IPS-20b (cell line): ENCODE measurements around the gene MGAT4C.
"Not testable (repeated sequence)": the region's sequence is repeated elsewhere in the genome, so short reads cannot be mapped to it uniquely, and the experiment has no call there.

Experiments
- H3K27ac ChIP-seq: one replicate; pipeline ENCODE4 v1.5.1; 2013; ENCODE audit warnings: low read length
- H3K27me3 ChIP-seq: 2 replicates; pipeline ENCODE4 v1.6.1; 2013; ENCODE audit warnings: mild to moderate bottlenecking, low read length, inconsistent platforms; ENCODE audit not compliant: insufficient read depth
- H3K36me3 ChIP-seq: 2 replicates; pipeline ENCODE4 v1.6.1; 2013; ENCODE audit warnings: low read depth, mild to moderate bottlenecking, inconsistent platforms, low read length, moderate library complexity; ENCODE audit not compliant: insufficient read depth
- H3K4me1 ChIP-seq: 2 replicates; pipeline ENCODE4 v1.6.1; 2013; ENCODE audit warnings: mild to moderate bottlenecking, control low read depth, inconsistent platforms, low read length, moderate library complexity; ENCODE audit not compliant: insufficient read depth
- H3K4me3 ChIP-seq: 2 replicates; pipeline ENCODE4 v1.5.1; 2013; ENCODE audit warnings: mild to moderate bottlenecking, low read length, inconsistent platforms
- H3K9ac ChIP-seq: 2 replicates; pipeline ENCODE4 v1.6.1; 2013; ENCODE audit warnings: low read depth, mild to moderate bottlenecking, inconsistent platforms, low read length, moderate library complexity
- H3K9me3 ChIP-seq: 2 replicates; pipeline ENCODE4 v1.6.1; 2013; ENCODE audit warnings: mild to moderate bottlenecking, low read depth, low read length, inconsistent platforms; ENCODE audit not compliant: insufficient read depth

MGAT4C gene

DNA sequence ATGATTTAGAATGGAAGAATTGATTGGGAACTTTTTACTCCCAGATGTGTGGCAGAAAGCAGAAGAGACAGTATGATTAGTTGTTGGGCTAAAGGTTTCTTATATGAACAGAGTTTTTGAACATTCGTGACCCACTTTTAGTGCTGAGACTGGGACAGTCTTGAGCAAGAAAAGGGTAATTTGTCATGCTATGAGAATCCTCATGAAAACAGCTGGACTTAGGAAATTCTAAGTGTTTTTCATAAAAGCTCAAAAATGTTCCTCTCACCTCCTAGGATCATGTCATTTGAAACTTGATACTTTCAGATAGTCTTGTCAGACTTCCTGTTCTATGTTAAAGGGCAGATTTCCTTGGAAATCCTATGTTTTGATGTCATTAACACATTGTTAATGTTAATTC, 86.1 kb downstream of the MGAT4C start:
- Histone ChIP-seq H3K4me3 (no peak overlapping the region), H3K27me3 (no peaks in the 10 kb centered on the region), H3K27ac (no peak overlapping the region), H3K36me3 (no peaks in the 10 kb centered on the region), H3K9me3 (no peaks in the 10 kb centered on the region), H3K4me1 (no peaks in the 10 kb centered on the region), H3K9ac (no peak overlapping the region)

DNA sequence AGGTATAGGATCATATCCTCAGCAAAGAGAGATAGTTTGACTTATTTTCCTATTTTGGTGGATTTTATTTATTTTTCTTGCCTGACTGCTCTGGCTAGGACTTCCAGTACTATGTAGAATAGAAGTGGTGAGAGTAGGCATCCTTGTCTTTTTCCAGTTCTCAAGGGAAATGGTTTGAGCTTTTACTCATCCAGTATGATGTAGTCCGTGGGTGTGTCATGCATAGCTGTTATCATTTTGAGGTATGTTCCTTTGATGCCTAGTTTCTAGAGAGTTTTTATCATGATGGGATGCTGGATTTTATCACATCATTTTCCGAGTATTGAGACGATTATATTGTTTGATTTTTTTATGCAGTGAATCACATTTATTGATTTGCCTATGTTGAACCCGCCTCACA, 97.2 kb downstream of the MGAT4C start:
- no peaks in the 10 kb centered on the region for H3K36me3 ChIP-seq
- H3K9me3 ChIP-seq = no peaks in the 10 kb centered on the region
- no peaks in the 10 kb centered on the region for H3K27me3 ChIP-seq
- H3K27ac ChIP-seq = no peak overlapping the region
- no peaks in the 10 kb centered on the region for H3K4me1 ChIP-seq
- H3K4me3 ChIP-seq = no peak overlapping the region
- no peak overlapping the region for H3K9ac ChIP-seq

DNA sequence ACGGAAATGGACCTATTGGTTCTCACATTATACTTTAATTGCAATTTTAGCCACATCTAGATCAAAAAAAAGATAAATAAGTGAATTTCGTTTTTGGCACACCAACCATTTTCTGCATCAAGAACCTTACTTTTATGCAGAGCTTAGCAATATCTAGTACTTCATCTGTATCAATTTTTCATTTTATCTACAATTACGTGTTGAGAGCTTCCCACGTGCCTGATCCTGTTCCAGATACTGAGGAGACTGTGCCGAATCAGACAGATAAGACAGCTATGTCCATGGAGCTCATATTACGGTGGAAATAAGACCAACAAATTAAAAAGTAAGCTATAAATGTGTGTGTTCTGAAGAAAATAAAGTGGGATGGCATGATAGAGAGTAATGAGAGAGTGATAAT, 101.6 kb downstream of the MGAT4C start:
- H3K27me3 ChIP-seq = no peaks in the 10 kb centered on the region
- H3K9me3 ChIP-seq = no peaks in the 10 kb centered on the region
- H3K4me1 ChIP-seq = no peaks in the 10 kb centered on the region
- H3K27ac ChIP-seq = no peak overlapping the region
- H3K9ac ChIP-seq = no peak overlapping the region
- H3K4me3 ChIP-seq = no peak overlapping the region
- H3K36me3 ChIP-seq = no peaks in the 10 kb centered on the region

DNA sequence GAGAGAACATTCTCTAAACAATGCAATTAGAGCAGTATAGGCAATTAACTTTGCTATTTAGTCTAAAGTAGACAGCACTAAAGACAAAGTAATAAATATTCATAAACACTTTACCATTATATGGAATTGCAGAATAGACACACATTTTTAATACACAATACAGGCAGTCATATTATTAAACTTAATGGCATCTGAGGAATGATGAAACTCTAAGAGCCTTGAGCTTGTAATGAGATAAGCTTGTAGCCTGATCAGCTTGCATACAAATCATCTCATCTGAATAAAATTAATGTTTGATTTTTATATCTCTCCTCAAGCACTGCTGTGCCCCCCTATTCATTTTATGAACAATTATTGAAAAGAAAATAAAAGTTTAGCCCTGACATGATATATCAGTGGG, 107.6 kb downstream of the MGAT4C start:
- Histone ChIP-seq H3K36me3 (no peaks in the 10 kb centered on the region), H3K27ac (no peak overlapping the region), H3K27me3 (no peaks in the 10 kb centered on the region), H3K9me3 (no peaks in the 10 kb centered on the region), H3K4me1 (peaks cover 16% of the 10 kb centered on the region; the same call in 1 of the 2 replicates), H3K9ac (no peak overlapping the region), H3K4me3 (no peak overlapping the region)

DNA sequence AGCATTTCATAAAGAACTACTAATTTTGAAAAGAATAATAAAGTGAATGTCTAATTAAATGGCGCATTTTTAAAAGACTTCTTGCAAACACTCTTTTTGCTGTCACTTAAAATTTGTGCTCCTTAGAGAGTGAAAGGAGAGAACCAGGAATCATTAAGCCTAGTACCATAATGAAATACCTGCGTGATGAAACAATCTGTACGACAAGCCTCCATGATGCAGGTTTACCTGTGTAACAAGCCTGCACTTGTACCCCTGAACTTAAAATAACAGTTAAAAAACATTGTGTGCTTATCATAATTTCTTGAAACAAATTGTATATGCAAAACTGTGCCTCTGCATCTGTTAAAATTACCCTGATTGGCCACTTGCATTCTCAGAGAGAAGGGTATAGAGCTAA, 108.1 kb downstream of the MGAT4C start:
- H3K9me3 ChIP-seq = no peaks in the 10 kb centered on the region
- H3K4me3 ChIP-seq = no peak overlapping the region
- no peak overlapping the region for H3K9ac ChIP-seq

DNA sequence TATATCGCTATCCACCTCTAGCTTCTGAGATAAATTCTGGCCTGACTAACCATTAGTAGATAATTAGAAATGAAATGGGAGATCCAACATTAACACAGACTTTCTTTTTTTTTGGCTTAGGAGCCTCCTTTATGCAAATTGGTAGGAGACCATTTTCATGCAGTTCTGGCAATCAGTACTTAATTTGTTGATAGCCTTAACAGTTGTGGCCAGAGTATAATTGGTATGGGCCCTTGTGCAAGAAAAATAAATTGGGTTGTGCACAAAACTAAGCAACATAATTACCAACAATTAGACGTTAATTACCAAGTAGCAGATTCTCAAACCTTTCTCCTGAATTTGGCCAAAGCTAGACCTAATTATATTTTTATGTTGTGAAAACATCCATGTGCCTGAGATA, 111.0 kb downstream of the MGAT4C start:
- no peaks in the 10 kb centered on the region for H3K9me3 ChIP-seq

More for the DNA sequence above, 108.1 kb downstream of the MGAT4C start:
- Histone ChIP-seq H3K27ac (no peak overlapping the region), H3K36me3 (no peaks in the 10 kb centered on the region), H3K4me1 (peaks cover 16% of the 10 kb centered on the region; the same call in 1 of the 2 replicates), H3K27me3 (no peaks in the 10 kb centered on the region)

DNA sequence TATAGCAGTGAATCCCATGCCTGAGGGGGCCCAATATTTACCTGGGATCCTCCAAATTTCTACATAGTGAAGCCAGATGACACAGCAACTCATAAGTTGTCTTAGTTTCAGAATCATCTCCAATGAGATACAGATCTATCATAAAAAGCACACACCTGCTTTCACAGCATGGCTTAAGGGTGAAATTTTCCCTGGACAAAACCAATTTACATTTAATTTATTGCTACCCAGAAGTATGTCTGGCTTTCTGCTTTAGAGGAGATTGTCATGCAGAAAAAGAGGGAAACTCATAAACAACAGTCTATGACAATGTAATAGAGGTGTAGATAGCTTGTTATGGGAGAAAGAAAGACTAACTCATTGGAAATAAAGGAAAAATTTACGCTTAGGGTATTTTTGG, 113.0 kb downstream of the MGAT4C start:
- Histone ChIP-seq H3K4me1 (peaks cover 16% of the 10 kb centered on the region; the same call in 1 of the 2 replicates), H3K27ac (no peak overlapping the region), H3K9ac (no peak overlapping the region), H3K4me3 (no peak overlapping the region), H3K27me3 (no peaks in the 10 kb centered on the region), H3K36me3 (no peaks in the 10 kb centered on the region), H3K9me3 (no peaks in the 10 kb centered on the region)

More for the DNA sequence above, 111.0 kb downstream of the MGAT4C start:
- 0 out of 2 replicates have a peak overlapping the region, but pooled peaks have one; percentile 2 for H3K9ac ChIP-seq
- H3K4me1 ChIP-seq = peaks cover 16% of the 10 kb centered on the region; the same call in 1 of the 2 replicates
- H3K27ac ChIP-seq = no peak overlapping the region
- no peaks in the 10 kb centered on the region for H3K27me3 ChIP-seq
- H3K4me3 ChIP-seq = no peak overlapping the region
- no peaks in the 10 kb centered on the region for H3K36me3 ChIP-seq

DNA sequence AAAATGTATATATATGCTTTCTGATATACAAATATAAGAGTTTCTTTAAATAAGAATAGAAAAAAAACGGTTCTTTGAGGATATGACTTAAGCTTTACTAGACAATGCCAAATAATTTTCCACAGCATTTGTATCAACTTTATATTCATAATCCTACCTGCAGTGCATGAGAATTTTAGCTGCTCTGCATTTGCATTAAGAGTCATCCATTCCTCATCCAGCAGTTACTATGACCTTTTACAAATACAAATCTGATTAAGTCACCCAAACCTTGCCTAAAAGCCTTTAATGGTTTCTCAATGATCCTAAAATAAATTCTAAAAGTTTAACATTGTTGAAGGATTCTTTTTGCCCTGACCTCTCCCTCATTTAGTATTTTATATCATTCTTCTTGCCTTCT, 116.5 kb downstream of the MGAT4C start:
- Histone ChIP-seq H3K27ac (no peak overlapping the region), H3K9me3 (no peaks in the 10 kb centered on the region), H3K36me3 (no peaks in the 10 kb centered on the region), H3K27me3 (no peaks in the 10 kb centered on the region), H3K9ac (no peak overlapping the region), H3K4me1 (peaks cover 4% of the 10 kb centered on the region; the same call in 1 of the 2 replicates), H3K4me3 (no peak overlapping the region)

DNA sequence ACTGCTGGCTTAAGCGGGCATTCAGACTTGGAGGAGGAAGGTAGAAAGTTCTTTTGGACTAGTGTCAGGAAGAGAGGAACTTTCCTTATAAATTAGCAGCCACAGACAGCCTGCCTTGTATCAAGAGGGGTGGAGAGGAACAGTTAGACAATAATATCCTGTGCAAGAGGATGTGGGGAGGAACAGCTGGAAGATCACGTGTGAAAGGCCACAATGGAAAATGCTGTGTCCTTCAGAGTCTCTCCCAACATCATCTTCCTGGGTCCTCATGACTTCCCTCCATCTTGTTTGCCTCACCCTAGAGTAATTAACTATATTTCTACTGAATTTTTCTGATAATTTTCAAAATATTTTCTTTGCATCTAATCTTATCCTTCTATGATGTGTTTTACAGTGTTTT, 117.4 kb downstream of the MGAT4C start:
- H3K4me1 ChIP-seq = peaks cover 10% of the 10 kb centered on the region; the same call in 1 of the 2 replicates
- no peak overlapping the region for H3K4me3 ChIP-seq
- H3K9me3 ChIP-seq = no peaks in the 10 kb centered on the region
- H3K27me3 ChIP-seq = no peaks in the 10 kb centered on the region
- H3K27ac ChIP-seq = no peak overlapping the region
- H3K36me3 ChIP-seq = no peaks in the 10 kb centered on the region
- H3K9ac ChIP-seq = no peak overlapping the region

DNA sequence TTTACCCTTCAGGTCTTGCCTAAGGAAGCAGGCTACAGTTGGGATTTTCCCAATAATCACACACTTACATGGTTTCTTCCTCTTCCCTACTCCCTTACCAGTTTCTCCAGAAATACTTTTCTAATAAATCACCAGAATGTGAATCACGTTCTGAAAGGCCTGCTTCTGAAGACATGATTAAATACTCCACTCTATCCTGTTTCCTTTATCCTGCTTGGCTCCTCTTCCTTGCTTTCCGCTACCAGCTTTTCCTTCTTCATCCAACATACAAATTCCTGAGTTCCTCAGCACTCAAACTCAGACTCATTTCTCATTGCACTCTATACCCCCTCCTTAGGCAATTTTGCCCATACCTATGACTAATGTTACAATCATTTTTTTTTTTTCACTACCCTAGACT, 118.3 kb downstream of the MGAT4C start:
- peaks cover 10% of the 10 kb centered on the region; the same call in 1 of the 2 replicates for H3K4me1 ChIP-seq
- H3K4me3 ChIP-seq = no peak overlapping the region
- H3K9me3 ChIP-seq = no peaks in the 10 kb centered on the region
- no peak overlapping the region for H3K9ac ChIP-seq
- no peaks in the 10 kb centered on the region for H3K27me3 ChIP-seq
- no peak overlapping the region for H3K27ac ChIP-seq
- no peaks in the 10 kb centered on the region for H3K36me3 ChIP-seq

DNA sequence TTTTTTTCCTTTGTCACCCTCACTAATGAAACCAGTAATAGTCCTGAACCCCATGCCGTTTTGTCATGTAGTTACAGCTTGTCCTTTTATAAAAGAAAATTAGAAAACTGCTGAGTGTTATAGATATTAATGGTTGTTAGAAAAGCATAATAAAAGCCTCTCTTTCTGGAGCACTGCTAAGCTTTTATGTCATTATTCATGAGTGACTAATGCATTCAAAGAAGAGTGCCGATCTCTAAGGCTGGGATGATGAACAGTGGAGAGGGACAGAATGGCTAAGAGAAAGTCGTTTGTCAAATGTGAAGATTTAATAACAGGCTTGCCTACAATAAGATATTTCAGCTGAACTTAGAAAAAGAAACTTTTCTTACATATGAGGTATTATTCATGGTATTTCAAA, 121.6 kb downstream of the MGAT4C start:
- Histone ChIP-seq H3K4me3 (no peak overlapping the region), H3K27me3 (no peaks in the 10 kb centered on the region), H3K9me3 (no peaks in the 10 kb centered on the region), H3K36me3 (no peaks in the 10 kb centered on the region), H3K27ac (no peak overlapping the region), H3K9ac (no peak overlapping the region), H3K4me1 (peaks cover 10% of the 10 kb centered on the region; the same call in 1 of the 2 replicates)

DNA sequence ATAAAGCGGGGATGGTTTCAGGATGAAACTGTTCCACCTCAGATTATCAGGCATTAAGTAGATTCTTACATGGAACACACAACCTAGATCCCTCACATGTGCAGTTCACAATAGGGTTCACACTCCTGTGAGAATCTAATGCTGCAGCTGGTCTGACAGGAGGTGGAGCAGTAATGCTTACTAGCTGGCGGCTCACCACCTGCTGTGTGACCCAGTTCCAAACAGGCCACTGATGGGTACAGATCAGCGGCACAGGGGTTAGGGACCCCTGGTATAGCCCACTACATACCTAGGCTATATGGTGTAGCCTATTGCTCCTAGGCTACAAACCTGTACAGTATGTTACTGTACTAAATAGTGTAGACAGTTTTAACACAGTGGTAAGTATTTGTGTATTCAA, 129.3 kb downstream of the MGAT4C start:
- H3K36me3 ChIP-seq, H3K9ac ChIP-seq, H3K27ac ChIP-seq, H3K4me1 ChIP-seq, H3K4me3 ChIP-seq, H3K27me3 ChIP-seq, H3K9me3 ChIP-seq: not testable (repeated sequence)
